WTC11 (cell line): ENCODE measurements around the gene USP47.

ENCODE experiments used
- CREM ChIP-seq: sonication (generic); formaldehyde crosslinking; IDR thresholded peaks from 2 replicates; pipeline ENCODE4 v1.8.1; 2022; ENCODE audit warnings: mild to moderate bottlenecking, missing genetic modification reagents, moderate library complexity
- ETV6 ChIP-seq: sonication (generic); formaldehyde crosslinking; IDR thresholded peaks from 2 replicates; pipeline ENCODE4 v1.8.1; 2022; ENCODE audit warnings: mild to moderate bottlenecking, missing genetic modification reagents
- KAT7 ChIP-seq: sonication (generic); formaldehyde crosslinking; IDR thresholded peaks from 2 replicates; pipeline ENCODE4 v1.8.1; 2023; ENCODE audit warnings: missing genetic modification reagents, mild to moderate bottlenecking, borderline replicate concordance
- NR1H2 ChIP-seq: sonication (generic); formaldehyde crosslinking; IDR thresholded peaks from 2 replicates; pipeline ENCODE4 v1.9.0; 2021; ENCODE audit warnings: mild to moderate bottlenecking, moderate library complexity, missing genetic modification reagents
- NR3C1 ChIP-seq: sonication (generic); formaldehyde crosslinking; conservative IDR thresholded peaks from 2 replicates; pipeline ENCODE4 v1.8.1; 2023; ENCODE audit warnings: low read depth, mild to moderate bottlenecking, missing genetic modification reagents
- TEAD4 ChIP-seq: sonication (generic); formaldehyde crosslinking; IDR thresholded peaks from 2 replicates; pipeline ENCODE4 v1.8.0; 2022; ENCODE audit warnings: mild to moderate bottlenecking, missing genetic modification reagents
- ZNF512 ChIP-seq: sonication (generic); formaldehyde crosslinking; IDR thresholded peaks from 2 replicates; pipeline ENCODE4 v1.8.1; 2022; ENCODE audit warnings: missing genetic modification reagents, borderline replicate concordance
- TF ChIP-seq, protein P1 (sequence below): fragments of 250-450 bp; sonication (Bioruptor Pico); IDR thresholded peaks from 2 replicates; pipeline ENCODE4 v1.9.0; 2021; ENCODE audit warnings: mild to moderate bottlenecking
- TF ChIP-seq, protein P2 (sequence below): sonication (generic); formaldehyde crosslinking; IDR thresholded peaks from 2 replicates; pipeline ENCODE4 v1.8.0; 2022; ENCODE audit warnings: mild to moderate bottlenecking, missing genetic modification reagents
- TF ChIP-seq, protein P3 (sequence below): sonication (generic); formaldehyde crosslinking; IDR thresholded peaks from 2 replicates; pipeline ENCODE4 v1.8.1; 2022; ENCODE audit warnings: low read depth, mild to moderate bottlenecking, moderate library complexity, missing genetic modification reagents, borderline replicate concordance
- TF ChIP-seq, protein P4 (sequence below): fragments of 200-600 bp; IDR thresholded peaks from 2 replicates; pipeline ENCODE4 v1.8.0; 2022; ENCODE audit warnings: antibody characterized with exemption
- TF ChIP-seq, protein P5 (sequence below): sonication (generic); formaldehyde crosslinking; IDR thresholded peaks from 2 replicates; pipeline ENCODE4 v1.8.0; 2022; ENCODE audit warnings: mild to moderate bottlenecking, missing genetic modification reagents

- TF ChIP-seq, protein P1, sequence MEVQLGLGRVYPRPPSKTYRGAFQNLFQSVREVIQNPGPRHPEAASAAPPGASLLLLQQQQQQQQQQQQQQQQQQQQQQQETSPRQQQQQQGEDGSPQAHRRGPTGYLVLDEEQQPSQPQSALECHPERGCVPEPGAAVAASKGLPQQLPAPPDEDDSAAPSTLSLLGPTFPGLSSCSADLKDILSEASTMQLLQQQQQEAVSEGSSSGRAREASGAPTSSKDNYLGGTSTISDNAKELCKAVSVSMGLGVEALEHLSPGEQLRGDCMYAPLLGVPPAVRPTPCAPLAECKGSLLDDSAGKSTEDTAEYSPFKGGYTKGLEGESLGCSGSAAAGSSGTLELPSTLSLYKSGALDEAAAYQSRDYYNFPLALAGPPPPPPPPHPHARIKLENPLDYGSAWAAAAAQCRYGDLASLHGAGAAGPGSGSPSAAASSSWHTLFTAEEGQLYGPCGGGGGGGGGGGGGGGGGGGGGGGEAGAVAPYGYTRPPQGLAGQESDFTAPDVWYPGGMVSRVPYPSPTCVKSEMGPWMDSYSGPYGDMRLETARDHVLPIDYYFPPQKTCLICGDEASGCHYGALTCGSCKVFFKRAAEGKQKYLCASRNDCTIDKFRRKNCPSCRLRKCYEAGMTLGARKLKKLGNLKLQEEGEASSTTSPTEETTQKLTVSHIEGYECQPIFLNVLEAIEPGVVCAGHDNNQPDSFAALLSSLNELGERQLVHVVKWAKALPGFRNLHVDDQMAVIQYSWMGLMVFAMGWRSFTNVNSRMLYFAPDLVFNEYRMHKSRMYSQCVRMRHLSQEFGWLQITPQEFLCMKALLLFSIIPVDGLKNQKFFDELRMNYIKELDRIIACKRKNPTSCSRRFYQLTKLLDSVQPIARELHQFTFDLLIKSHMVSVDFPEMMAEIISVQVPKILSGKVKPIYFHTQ (CRISPR knock-in tag) = no peak
- TF ChIP-seq, protein P2, sequence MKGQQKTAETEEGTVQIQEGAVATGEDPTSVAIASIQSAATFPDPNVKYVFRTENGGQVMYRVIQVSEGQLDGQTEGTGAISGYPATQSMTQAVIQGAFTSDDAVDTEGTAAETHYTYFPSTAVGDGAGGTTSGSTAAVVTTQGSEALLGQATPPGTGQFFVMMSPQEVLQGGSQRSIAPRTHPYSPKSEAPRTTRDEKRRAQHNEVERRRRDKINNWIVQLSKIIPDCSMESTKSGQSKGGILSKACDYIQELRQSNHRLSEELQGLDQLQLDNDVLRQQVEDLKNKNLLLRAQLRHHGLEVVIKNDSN (CRISPR knock-in tag) = no peak
- TF ChIP-seq ETV6 (CRISPR knock-in tag) (no peak), NR3C1 (CRISPR knock-in tag) (no peak), NR1H2 (CRISPR knock-in tag) (no peak), CREM (CRISPR knock-in tag) (no peak), TEAD4 (CRISPR knock-in tag) (no peak), ZNF512 (CRISPR knock-in tag) (no peak), KAT7 (CRISPR knock-in tag) (no peak)
- TF ChIP-seq, protein P3, sequence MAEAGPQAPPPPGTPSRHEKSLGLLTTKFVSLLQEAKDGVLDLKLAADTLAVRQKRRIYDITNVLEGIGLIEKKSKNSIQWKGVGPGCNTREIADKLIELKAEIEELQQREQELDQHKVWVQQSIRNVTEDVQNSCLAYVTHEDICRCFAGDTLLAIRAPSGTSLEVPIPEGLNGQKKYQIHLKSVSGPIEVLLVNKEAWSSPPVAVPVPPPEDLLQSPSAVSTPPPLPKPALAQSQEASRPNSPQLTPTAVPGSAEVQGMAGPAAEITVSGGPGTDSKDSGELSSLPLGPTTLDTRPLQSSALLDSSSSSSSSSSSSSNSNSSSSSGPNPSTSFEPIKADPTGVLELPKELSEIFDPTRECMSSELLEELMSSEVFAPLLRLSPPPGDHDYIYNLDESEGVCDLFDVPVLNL (CRISPR knock-in tag) = no peak
- TF ChIP-seq, protein P4, sequence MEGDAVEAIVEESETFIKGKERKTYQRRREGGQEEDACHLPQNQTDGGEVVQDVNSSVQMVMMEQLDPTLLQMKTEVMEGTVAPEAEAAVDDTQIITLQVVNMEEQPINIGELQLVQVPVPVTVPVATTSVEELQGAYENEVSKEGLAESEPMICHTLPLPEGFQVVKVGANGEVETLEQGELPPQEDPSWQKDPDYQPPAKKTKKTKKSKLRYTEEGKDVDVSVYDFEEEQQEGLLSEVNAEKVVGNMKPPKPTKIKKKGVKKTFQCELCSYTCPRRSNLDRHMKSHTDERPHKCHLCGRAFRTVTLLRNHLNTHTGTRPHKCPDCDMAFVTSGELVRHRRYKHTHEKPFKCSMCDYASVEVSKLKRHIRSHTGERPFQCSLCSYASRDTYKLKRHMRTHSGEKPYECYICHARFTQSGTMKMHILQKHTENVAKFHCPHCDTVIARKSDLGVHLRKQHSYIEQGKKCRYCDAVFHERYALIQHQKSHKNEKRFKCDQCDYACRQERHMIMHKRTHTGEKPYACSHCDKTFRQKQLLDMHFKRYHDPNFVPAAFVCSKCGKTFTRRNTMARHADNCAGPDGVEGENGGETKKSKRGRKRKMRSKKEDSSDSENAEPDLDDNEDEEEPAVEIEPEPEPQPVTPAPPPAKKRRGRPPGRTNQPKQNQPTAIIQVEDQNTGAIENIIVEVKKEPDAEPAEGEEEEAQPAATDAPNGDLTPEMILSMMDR = no peak
- TF ChIP-seq, protein P5, sequence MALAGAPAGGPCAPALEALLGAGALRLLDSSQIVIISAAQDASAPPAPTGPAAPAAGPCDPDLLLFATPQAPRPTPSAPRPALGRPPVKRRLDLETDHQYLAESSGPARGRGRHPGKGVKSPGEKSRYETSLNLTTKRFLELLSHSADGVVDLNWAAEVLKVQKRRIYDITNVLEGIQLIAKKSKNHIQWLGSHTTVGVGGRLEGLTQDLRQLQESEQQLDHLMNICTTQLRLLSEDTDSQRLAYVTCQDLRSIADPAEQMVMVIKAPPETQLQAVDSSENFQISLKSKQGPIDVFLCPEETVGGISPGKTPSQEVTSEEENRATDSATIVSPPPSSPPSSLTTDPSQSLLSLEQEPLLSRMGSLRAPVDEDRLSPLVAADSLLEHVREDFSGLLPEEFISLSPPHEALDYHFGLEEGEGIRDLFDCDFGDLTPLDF = no peak
Measured at GRCh38 chr11:12003815-12004214, 162.0 kb downstream of the USP47 start.
